ENCODE results near the gene XYLT2. TPM values are rescaled to one million over a fixed set of nuclear protein-coding genes. Genes with fewer than 3 reads are reported as not detected.

Gene XYLT2
- total RNA-seq, 2 donors from 2014 or later = 18.1 to 21.9 TPM

GRCh38 chr17:50359998-50360461 lies 14.1 kb downstream of the XYLT2 start:
- intact Hi-C loops (cut with DNase I) = no loop called here
- DNase-seq (ENCODE audit: low spot score) = no peak

DNA sequence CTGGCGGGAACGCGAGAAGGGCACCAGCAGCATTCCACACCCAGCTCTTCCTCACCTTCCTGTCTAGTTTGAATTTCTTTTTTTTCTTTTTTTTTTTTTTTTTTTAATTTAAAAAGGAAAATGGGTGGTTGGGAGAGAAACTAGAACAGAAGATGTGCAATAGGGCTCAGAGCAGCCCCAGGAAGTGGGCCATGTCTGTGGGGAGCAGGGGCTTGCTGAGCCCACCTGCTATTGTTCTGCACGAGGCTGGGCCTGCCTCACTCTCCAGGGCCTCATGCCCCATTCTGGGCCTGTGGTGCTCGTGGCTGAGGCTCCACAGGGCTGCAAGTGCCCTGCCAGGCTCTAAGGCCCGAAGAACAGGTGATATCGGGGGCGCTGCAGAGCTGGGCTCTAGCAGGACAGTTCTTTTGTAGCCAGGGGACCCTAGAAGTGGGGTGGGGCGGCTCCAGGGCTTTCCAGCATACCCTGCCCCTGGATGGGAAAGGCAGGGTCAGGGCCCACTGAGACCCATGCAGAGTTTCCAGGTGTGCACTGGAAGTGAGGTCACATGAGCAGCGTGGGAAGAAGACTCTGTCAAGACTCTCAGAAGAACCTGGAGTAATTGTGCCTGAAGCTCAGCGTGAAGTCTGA lies 14.7 kb downstream of the XYLT2 start:
- DNase-seq (ENCODE audit: low spot score) = no peak
- intact Hi-C loops (cut with DNase I) = no loop called here

- intact Hi-C loops (cut with DNase I) = no loop called here
- no peak for DNase-seq (ENCODE audit: low spot score)
Observed at GRCh38 chr17:50361561-50362480, 15.9 kb downstream of the XYLT2 start.

DNA sequence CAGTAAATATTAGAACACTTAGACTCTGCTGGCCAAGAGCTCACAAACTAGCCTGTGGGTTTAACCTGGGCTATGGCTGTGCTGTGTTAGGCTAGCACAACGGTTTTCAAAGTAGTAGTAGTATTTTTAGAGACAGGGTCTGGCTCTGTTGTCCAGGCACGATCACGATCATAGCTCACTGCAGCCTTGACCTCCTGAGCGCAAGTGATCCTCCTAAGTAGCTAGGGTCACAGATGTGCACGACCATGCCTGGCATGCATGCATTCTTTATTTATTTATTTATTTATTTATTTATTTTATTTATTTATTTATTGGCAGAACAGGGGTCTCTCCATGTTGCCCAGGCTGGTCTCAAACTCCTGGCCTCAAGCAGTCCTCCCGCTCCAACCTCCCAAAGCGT lies 16.7 kb downstream of the XYLT2 start:
- intact Hi-C loops (cut with DNase I) = no loop called here
- no peak for DNase-seq (ENCODE audit: low spot score)

DNA sequence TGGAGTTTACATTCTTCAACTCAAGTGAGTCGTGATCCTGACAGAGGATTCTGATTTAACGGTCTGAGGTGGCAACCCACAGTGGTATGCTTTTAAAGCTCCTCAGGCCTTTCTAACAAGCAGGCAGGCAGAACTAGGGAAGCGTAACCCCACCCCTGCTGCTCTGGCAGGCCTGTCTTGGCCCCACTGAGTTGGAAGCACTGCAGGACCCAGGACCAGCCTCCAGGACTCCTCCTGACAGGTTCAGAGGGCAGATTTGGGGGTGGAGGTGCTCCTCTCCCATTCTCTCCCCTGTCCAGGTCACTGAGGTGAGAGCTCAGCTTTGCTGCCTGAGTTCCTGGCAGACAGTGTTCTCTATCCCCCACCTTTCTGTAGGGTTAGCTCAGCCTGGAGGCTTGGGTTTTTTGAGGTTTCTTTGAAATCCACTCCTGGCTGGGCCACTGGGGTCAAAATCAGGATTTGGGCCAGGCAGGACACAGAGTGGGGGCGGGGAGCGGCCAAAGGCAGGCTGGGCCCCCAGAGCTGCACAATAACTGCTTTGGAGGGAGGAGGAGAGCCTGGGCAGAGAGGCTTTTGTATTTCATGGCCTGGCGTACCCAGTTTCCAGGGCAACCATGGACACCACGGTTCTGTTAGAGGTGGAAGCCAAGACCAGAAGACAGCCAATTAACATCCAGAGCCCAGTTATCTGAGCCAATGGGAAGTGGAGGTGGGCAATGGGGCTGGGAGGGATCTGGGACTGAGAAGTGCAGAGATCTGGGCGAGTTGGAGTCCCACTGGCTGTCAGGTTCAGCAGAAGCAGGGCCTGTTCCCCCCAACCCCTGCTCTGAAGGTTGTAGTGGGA lies 17.5 kb downstream of the XYLT2 start:
- no peak for DNase-seq (ENCODE audit: low spot score)
- intact Hi-C loops (cut with DNase I) = no loop called here

DNA sequence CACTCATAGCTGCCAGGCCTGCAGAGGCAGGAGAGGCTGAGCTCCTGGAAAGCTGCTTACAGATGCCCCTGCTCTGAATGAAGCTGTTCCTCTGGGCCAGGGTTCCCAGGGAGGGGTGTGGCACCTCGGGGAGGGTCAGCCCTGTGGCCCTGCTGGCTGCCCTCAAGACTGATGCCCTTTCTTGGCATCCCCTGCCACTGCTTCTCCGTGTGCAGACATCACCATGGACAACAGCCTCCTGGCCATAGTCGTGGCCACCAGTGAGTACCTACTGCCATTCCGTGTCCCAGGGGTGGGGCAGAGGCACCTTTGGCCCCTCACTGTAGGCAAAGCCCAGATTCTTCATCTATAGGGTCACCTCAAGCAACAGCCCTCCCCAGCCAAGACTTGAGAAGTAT lies 18.1 kb downstream of the XYLT2 start:
- no peak for DNase-seq (ENCODE audit: low spot score)
- intact Hi-C loops (cut with DNase I) = no loop called here

DNA sequence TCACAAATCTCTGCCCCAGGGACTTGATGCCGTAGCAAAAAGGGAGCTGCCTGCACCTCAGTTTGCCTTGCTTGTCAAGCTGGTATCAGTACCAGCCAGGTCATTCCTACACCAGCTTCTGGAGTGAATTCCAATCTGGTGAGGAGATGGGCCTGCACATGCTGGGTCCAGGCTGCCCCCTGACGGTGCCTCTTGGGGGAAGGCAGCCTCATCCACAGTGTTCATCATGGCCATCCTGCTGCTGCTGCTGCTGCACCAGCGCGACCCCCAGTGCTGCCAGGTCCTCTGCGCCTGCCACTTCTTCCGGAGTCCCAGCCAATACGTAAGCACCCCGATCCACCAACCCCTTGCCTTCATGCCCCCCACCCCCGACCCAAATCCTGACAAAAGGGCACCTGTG lies 18.8 kb downstream of the XYLT2 start:
- intact Hi-C loops (cut with DNase I) = no loop called here
- DNase-seq (ENCODE audit: low spot score) = peak; percentile 45

DNA sequence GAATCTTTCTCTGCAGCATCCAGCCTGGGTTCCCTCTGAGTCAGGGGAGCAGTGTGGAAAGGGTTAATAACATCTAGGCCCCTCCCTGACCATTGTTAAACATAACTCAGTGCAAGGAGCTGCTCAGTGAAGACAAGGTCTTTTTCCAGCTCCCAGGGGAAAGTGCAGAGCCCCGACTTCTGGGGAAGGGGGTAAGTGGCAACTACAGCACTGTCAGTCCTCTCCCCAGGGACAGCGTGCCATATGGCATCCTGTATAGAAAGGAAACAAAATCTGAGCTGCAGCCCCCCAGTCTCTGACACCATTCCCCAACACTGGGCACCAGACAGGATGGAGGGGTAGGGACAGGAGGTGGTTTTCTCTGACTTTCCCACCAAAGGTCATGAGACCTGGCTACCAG lies 19.2 kb downstream of the XYLT2 start:
- no peak for DNase-seq (ENCODE audit: low spot score)
- intact Hi-C loops (cut with DNase I) = no loop called here

GRCh38 chr17:50365649-50366393 lies 19.9 kb downstream of the XYLT2 start:
- no peak for DNase-seq (ENCODE audit: low spot score)
- intact Hi-C loops (cut with DNase I) = no loop called here

DNA sequence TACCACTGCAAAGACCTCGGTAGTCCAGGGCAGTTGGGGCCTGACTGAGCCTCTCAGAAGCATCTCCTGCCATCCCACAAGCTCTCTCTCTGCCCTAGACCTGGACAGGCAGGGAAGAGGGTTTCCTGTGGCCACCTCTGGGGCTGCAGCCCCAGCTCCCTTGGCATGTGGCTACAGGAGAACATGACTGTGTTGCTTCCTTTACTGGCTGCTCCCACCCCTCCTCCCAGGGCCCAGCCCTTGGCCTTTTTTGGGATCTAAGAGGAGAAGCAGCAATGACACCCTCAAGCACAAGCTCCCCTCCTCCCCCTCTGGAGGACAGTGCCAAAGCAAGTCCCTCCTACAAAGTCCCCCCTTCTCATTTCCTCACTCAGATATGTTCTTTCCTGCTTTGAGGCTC lies 21.5 kb downstream of the XYLT2 start:
- no peak for DNase-seq (ENCODE audit: low spot score)
- intact Hi-C loops (cut with DNase I) = no loop called here

DNA sequence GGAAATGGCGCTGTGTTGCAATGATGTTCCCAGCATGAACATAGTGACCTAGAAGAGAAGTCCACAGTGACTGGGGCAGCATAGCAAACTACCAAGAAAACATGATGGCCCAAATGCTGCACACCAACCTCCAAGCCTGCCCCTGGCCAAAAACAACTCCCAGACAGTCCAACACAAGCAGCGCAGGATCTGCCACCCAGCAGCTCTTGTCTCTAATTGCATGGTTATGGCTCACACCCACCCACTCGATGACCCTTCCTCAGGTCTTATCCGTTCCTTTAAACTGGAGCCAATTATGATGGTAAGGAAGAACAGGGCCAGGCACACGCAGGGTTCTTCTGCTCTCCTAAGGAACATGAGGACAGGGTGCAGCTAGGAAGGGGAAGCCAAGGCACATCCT lies 24.1 kb downstream of the XYLT2 start:
- peak; percentile 58 for DNase-seq (ENCODE audit: low spot score)
- intact Hi-C loops (cut with DNase I) = no loop called here

- DNase-seq (ENCODE audit: low spot score) = peak; percentile 19
- intact Hi-C loops (cut with DNase I) = no loop called here
Observed at GRCh38 chr17:50371526-50371925, 25.6 kb downstream of the XYLT2 start.

DNA sequence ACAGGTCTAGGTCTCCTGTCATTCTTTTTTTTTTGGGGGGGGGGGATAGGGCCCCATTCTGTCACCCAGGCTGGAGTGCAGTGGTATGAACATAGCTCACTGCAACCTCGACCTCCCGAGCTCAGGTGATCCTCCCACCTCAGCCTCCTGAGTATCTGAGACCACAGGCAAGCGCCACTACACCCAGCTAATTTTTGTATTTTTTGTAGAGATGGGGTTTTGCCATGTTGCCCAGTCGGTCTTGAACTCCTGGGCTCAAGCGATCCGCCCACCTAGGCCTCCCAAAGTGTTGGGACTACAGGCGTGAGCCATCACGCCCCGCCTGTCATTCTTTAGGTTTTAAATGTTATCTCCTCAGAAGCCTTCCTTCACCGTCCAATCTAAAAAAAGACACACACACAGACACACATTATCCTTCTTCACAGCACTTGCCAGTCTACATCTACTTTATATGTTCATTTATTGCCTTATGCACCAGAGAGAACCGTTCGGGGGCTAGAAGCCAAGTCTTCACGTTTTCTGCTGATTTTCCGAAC lies 26.4 kb downstream of the XYLT2 start:
- DNase-seq (ENCODE audit: low spot score) = peak; percentile 38
- intact Hi-C loops (cut with DNase I) = no loop called here

- DNase-seq (ENCODE audit: low spot score) = peak; percentile 95
- intact Hi-C loops (cut with DNase I) = no loop called here
Observed at GRCh38 chr17:50372758-50373556, 27.0 kb downstream of the XYLT2 start, which contains the start of the genes EME1 and MRPL27. EME1 (plus strand) TSS chr17:50373229; CDS start chr17:50375209, 1,980 bp downstream. MRPL27 (minus strand) TSS chr17:50373184; CDS start chr17:50373170, 14 bp downstream.

- intact Hi-C loops (cut with DNase I) = no loop called here
- no peak for DNase-seq (ENCODE audit: low spot score)
Observed at GRCh38 chr17:50373705-50374104, 27.8 kb downstream of the XYLT2 start.

DNA sequence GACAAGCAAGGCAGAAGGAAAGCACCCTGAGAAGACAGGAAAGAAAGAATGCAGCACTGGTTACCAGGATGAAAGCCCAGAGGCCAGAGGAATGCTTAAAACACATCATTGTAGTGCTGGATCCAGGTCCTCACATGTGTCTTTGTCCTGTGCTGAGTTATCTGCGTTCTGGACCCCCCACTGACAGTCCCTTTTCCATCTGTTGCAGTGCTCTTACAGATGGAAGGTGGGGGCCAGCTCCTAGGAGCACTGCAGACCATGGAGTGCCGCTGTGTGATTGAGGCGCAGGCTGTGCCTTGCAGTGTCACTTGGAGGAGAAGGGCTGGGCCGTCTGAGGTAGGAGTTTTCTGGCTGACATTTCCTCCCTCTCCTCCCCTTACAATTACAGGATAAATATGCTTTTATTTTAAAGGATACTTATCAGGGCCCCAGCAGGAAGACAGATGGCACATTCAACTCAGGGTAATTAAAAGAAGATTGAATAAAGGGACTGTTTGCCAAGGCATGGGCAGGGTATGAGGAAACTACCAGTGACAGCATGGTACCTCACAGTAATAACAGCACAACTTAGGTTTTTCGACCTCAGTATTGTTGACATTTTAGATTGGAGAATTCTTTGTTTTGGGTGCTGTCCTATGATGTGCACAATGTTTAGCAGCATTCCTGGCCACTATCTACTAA lies 30.1 kb downstream of the XYLT2 start:
- peak; percentile 38 for DNase-seq (ENCODE audit: low spot score)
- intact Hi-C loops (cut with DNase I) = no loop called here

DNA sequence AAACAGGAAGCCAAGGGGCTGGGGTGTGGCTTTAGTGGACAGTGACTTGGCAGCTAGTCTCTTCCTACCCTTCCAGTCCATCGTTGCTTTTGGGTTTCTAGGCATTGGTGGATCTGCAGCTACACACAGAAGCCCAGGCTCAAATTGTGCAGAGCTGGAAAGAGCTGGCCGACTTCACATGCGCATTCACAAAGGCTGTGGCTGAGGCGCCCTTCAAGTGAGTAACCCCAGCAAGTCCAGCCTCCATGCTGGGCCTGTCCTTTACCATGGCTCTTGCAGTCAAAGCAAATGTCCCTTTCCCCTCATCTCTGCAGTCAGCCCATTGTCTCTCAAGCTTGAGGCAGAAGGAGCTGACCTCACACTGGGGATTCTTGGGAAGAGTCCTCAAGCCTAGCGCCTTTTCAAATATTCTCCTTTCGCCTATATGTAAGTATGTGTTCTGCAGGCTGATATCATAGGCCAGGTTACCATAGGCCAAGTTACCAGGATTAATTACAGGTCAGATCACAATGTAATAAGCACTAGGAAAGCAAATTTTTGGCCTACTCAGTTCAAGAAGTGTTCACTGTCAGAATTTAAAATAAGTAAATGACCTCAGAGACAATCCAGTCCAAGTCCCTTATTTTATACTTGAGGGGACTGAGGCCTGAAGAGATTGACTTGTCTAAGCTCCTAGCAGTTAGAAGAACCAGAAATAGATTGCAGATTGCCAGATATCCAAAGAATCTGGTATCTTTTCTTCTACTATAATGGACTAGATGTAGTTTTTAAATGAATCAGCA lies 33.6 kb downstream of the XYLT2 start:
- intact Hi-C loops (cut with DNase I) = no loop called here
- DNase-seq (ENCODE audit: low spot score) = no peak

Data from posterior vena cava (tissue), 2 donors.